NCI-H1694 treated with DMSO at 0.1 percent for 48 hours (cell line): Measurements from ENCODE around the gene GBP7.

Experiments
- DNase-seq: peaks from one replicate; lab custom pipeline; 2025; lab: John Stamatoyannopoulos, UW

The GBP7 gene

DNA sequence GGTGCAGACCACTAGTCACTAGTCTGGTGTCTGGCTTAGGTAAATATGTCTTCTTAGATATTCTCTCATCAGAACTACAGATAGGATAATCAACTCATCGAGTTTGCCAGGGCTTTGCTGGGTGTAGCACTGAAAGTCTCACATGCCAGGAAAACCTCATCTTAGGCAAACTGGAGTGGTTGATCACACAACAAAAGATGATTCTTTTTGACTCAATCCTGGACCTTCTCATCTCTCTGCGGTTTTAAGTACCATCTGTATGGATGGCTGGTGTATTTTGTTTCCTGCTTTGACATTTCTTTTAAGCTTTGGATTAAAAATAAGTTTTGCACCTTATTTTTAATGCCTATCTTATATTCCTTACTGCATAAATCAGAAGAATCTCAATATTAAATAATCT lies 61.1 kb downstream of the GBP7 start:
- no peak for DNase-seq

DNA sequence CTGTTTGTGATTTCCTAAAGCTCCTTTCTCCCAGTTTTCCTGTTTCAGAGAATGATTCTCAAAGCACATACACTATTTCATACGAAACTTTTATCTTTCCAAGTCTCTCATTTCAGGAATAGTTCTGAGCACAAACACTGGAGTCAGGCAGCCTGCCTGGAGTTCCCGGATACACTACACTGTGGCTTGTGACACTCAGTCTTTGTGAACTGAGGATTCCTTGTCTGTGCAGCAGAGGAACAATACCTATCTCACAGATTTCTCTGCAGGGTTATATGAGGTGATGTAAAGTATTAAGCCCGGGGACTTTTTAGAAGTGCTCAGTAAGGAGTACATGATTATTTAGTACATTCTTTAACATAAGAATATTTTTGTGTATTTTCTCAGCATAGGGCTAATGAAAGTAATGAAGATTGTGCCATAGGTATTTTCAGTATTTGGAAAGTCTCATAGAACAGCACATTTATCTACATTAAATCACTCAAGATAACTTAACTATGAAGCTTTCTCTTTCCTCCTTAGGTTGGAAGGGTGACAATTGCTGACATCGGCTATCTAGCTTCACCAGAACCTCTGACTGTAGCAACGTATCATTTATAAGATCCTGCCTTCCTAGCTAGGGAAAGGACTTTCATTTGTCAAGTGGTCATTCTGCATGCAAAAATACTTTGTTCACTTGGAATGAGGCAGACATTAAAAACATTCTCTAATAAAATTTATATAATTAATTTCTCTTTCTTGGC lies 62.8 kb downstream of the GBP7 start:
- no peak for DNase-seq

DNA sequence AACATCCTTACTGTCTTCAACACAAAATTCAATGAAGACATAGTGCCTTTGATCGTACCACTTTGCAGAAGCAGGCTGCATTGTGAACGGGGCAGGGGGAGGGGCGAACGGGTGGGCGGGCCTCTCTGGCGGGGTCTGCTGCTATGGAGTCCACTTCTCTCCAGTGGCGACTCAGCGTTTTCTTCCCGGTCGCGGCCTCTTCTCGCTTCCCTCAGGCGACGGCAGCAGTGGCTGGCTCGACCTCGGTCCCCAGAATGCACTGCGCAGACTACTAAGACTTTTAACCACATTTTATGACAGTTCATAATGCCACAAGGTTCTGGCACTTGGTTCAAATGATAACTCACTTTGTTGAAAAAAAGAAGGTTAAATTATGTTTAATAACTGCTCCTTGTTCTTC lies 71.1 kb downstream of the GBP7 start:
- DNase-seq: no peak

DNA sequence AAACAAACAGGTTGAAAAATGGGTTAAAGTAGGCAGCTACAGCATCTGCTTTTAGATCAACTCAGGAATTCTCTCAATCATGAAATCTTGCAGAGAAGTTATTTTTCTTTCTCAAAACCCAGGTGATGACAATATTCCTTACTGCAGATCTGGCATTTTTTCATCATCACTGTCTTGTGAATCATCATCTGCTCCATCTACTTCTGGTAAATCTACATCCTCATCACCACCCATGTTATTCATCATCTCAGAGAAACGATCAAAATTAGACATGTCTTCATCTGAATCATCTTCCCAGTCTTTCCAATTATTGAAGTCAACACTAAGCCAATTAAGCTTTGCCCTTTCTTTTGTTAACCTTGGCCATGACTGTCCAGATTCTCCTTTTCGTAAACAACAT lies 71.7 kb downstream of the GBP7 start:
- no peak for DNase-seq

DNA sequence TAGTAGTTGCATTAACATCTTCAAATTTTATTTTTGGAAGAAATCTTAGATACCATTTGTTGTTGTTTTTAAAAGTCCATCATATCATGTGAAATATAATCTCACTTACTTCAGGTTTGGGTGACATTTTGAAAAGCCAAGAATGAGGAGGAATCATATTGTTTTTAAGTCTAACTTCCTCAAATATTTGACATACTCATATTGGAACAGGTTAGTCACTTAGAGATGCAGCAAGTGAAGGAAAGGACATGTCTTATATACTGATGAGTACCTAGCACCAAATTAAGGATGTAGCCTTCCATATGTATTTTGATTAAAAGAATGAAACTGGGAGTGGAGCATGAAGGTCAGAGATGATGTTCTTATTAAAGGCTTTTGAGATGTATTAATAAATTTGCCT lies 73.8 kb downstream of the GBP7 start:
- no peak for DNase-seq

DNA sequence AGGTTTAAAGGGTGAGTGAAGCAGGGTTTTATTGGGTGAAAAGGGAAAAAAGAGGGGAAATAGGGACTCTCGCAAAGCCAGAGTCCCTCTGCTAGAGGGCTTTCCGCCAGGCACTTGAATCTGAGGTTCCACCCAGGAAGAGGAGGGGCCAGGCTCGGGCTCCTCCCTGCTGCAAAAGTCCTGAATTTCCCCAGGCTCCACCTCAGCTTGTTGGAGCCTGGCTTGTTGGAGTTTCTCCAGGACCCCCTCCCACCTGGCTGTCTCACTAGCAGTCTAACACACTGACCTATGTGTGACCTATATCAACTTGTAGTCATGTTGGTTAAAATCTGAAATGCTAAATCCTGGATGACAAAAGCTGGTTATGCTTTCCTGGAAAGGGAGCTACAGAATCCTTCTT lies 75.4 kb downstream of the GBP7 start:
- DNase-seq: no peak

DNA sequence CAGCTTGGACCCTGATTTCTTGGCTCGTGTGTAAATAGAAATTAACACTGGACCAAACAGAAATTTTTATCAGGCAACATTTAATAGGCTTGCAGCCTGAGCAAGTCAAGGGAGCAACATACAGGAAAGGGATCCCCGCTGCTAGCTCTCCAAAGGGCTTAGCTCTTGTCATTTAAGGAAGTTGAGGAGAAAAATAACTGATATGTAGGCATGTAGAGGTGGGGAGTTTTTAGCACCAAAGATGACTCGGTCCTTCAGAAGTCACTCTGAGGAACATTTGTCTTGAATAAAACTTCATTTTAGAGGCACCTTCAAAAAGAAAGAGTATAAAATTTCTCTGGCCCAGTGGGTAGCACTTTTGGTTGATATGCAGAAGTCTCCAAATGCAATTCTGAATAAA lies 76.9 kb downstream of the GBP7 start:
- DNase-seq: no peak

DNA sequence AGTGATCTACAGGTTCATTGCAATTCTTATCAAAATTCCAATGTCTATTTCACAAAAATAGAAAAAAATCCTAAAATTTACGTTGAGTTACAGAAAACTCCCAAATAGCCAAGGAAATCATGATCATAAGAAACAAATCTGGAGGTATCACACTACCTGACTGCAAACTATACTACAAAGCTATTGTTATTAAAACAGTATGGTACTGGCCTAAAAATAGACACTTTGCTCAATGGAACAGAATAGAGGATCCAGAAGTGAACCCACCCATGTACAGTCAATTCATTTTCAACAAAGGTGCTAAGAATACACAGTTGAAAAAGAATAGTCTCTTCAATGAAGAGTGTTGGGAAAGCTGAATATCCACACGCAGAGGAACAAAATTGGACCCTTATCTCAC lies 80.1 kb downstream of the GBP7 start:
- DNase-seq: no peak

DNA sequence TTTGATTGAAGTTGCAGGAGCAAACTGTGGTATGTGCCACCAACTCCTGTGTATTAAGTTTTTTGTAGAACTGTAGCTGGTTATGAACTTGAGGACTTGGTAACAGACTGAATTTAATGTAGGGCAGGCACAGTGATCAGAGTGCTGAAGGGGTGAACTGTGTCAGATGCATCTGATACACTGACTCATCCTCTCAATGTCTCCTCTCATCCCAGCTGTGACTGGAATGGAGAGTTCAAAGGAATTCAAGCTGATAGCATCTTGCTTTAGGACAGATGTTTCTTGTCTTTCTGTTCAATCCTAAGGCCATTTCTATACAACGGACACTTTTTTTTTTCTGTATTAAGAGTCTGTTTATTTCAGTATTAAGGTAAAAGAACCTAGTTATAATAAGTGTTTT lies 85.8 kb downstream of the GBP7 start:
- DNase-seq: no peak

DNA sequence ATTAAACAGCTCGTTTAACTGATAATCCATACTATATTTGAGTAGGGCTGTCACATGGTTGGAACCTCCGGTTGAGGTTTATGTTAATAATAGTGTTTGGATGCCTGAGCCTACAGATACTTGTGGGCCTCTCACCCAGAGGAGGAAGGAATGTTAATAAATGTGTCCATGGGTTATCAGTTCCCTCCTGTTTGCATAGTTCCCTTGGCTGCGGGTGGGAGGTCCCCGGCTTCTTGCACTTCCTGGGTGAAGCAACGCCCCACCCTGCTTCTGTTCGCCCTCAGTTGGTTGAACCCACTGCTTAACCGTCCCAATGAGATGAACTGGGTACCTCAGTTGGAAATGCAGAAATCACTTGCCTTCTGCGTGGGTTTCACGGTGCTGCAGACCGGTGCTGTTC lies 87.2 kb downstream of the GBP7 start:
- no peak for DNase-seq

DNA sequence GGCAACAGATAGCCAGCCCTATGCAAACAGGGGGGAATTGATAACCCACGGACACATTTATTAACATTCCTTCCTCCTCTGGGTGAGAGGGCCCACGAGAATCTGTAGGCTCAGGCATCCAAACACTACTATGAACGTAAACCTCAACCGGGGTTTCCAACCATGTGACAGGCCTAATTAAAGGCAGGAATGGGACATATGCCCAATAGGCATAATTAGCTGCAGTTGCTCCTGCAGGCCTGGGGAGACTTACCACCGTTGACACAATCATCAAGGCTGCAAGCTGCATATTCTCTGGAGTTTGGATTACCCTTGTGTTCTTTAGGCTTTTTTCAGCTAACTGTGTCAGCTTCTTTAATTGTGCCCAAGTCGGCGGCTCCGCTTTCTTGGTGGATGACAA lies 88.6 kb downstream of the GBP7 start:
- DNase-seq: no peak

DNA sequence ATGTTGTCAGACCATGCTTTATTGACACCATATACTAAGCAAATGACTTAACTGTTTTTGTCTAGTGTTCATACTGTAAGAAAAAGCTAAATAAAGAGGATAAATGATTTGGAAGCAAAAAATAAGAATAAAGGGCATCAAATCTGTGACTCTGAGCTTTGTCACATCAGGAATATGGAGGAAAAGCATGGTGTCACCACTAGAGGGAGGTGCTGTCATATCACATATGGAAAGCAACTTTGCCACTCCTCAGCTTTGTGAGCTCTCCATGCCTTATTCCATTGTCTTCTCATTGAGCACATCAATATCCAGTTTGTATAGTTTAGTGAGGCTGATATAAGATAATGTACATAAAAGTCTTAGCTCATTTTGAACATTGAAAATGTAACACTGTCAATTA lies 90.0 kb downstream of the GBP7 start:
- DNase-seq: no peak
